ENCODE data around the gene RSBN1L. TPM values are rescaled to one million over a fixed set of nuclear protein-coding genes. Genes with fewer than 3 reads are reported as not detected.

Gene RSBN1L
- polyA plus RNA-seq, 3 donors = 1.3 to 10.0 (median 2.2) TPM

GRCh38 chr7:77788327-77788902 is 92.2 kb downstream of the RSBN1L start:
- H3K27me3 Mint-ChIP-seq (ENCODE audit: low read depth in 3 of 3) = peaks cover 0 to 3% (median 2%) of the 10 kb centered on the region in 3 donors
- Histone ChIP-seq H4K20me1 (ENCODE audit: insufficient read depth, low read length) (peaks cover 2% of the 10 kb centered on the region), H3K79me2 (ENCODE audit: insufficient read depth, low read length) (peaks cover 13% of the 10 kb centered on the region), H3K4me1 (ENCODE audit: control insufficient read depth in 1 of 2, insufficient read depth in 2 of 2, low read length in 2 of 2) (peaks cover 0 to 3% of the 10 kb centered on the region in 2 donors), H3K9ac (ENCODE audit: insufficient read depth, low read length, poor library complexity, severe bottlenecking) (no peak overlapping the region), H3K36me3 (replicated peaks in 1 of 2; ENCODE audit: control insufficient read depth in 1 of 2, insufficient read depth in 2 of 2, low read length in 2 of 2) (peaks cover 2 to 34% of the 10 kb centered on the region in 2 donors), H3K27me3 (ENCODE audit: control insufficient read depth in 2 of 2, insufficient read depth in 2 of 2, low read length in 2 of 2) (no peaks in the 10 kb centered on the region), H3K4me3 (replicated peaks in 1 of 3; ENCODE audit: low read depth in 2 of 3, low read length in 3 of 3) (no peak overlapping the region), H3K4me2 (replicated peaks; ENCODE audit: extremely low read depth, low read length, poor library complexity, severe bottlenecking) (no peak overlapping the region), H2AFZ (ENCODE audit: insufficient read depth, low read depth, low read length, poor library complexity, severe bottlenecking) (no peak overlapping the region), H3K27ac (ENCODE audit: low read depth in 1 of 2, low read length in 2 of 2) (no peak overlapping the region), H3K9me3 (replicated peaks in 1 of 2; ENCODE audit: control insufficient read depth in 1 of 2, insufficient read depth in 1 of 2, low read length in 2 of 2) (no peaks in the 10 kb centered on the region)
- no CpG with 5 or more reads among the region's 2 CpGs for WGBS (ENCODE audit: insufficient coverage)
- no peak overlapping the region for H3K4me3 Mint-ChIP-seq
- peak overlapping the region in 1 of 7 donors; percentile 76 for H3K27ac Mint-ChIP-seq
- H3K9me3 Mint-ChIP-seq = peaks cover 0 to 9% (median 0%) of the 10 kb centered on the region in 7 donors
- H3K36me3 Mint-ChIP-seq = peaks cover 16 to 27% of the 10 kb centered on the region in 2 donors
- H3K4me1 Mint-ChIP-seq = peaks cover 14% of the 10 kb centered on the region
- no peak for DNase-seq
- no peak for TF ChIP-seq CTCF (IDR thresholded peaks at IDR 0.05)
- intact Hi-C loops (cut with micrococcal nuclease) = no loop called here

GRCh38 chr7:77791336-77791735 is 95.1 kb downstream of the RSBN1L start:
- peak overlapping the region in 1 of 7 donors; percentile 42 for H3K27ac Mint-ChIP-seq
- no peak overlapping the region for H3K4me3 Mint-ChIP-seq
- peaks cover 42% of the 10 kb centered on the region for H3K79me2 ChIP-seq (ENCODE audit: insufficient read depth, low read length)
- H3K27me3 Mint-ChIP-seq (ENCODE audit: low read depth in 3 of 3) = peaks cover 0 to 3% (median 2%) of the 10 kb centered on the region in 3 donors
- peaks cover 19% of the 10 kb centered on the region for H4K20me1 ChIP-seq (ENCODE audit: insufficient read depth, low read length)
- peaks cover 6 to 26% of the 10 kb centered on the region in 2 donors for H3K36me3 Mint-ChIP-seq
- peaks cover 26% of the 10 kb centered on the region for H3K4me1 Mint-ChIP-seq
- H3K4me1 ChIP-seq (ENCODE audit: control insufficient read depth in 1 of 2, insufficient read depth in 2 of 2, low read length in 2 of 2) = peaks cover 9 to 24% of the 10 kb centered on the region in 2 donors
- no peak overlapping the region for H3K4me3 ChIP-seq (replicated peaks in 1 of 3; ENCODE audit: low read depth in 2 of 3, low read length in 3 of 3)
- no peak for TF ChIP-seq CTCF (IDR thresholded peaks at IDR 0.05)
- peak overlapping the region in 1 of 2 donors; percentile 33 for H3K27ac ChIP-seq (ENCODE audit: low read depth in 1 of 2, low read length in 2 of 2)
- H3K36me3 ChIP-seq (replicated peaks in 1 of 2; ENCODE audit: control insufficient read depth in 1 of 2, insufficient read depth in 2 of 2, low read length in 2 of 2) = peaks cover 0 to 17% of the 10 kb centered on the region in 2 donors
- no peak overlapping the region for H2AFZ ChIP-seq (ENCODE audit: insufficient read depth, low read depth, low read length, poor library complexity, severe bottlenecking)
- H3K9ac ChIP-seq (ENCODE audit: insufficient read depth, low read length, poor library complexity, severe bottlenecking) = no peak overlapping the region
- no peaks in the 10 kb centered on the region for H3K9me3 ChIP-seq (replicated peaks in 1 of 2; ENCODE audit: control insufficient read depth in 1 of 2, insufficient read depth in 1 of 2, low read length in 2 of 2)
- intact Hi-C loops (cut with micrococcal nuclease) = no loop called here
- no peak for DNase-seq
- H3K9me3 Mint-ChIP-seq = no peaks in the 10 kb centered on the region
- no peaks in the 10 kb centered on the region for H3K27me3 ChIP-seq (ENCODE audit: control insufficient read depth in 2 of 2, insufficient read depth in 2 of 2, low read length in 2 of 2)
- no CpG with 5 or more reads among the region's 6 CpGs for WGBS (ENCODE audit: insufficient coverage)
- H3K4me2 ChIP-seq (replicated peaks; ENCODE audit: extremely low read depth, low read length, poor library complexity, severe bottlenecking) = no peak overlapping the region

Data from CD14-positive monocyte (primary cell).